ENCODE data around the gene B4GALT4. TPM values are rescaled to one million over a fixed set of nuclear protein-coding genes. Genes with fewer than 3 reads are reported as not detected.

Gene B4GALT4
- total RNA-seq, 2 donors from 2014 or later, result 13.3 to 15.9 TPM

GRCh38 chr3:119211193-119211592 lies 29.5 kb downstream of the B4GALT4 start:
- ATAC-seq (no peak), DNase-seq (no peak)
- intact Hi-C loops (cut with DNase I), result no loop called here

- ATAC-seq, result no peak
- intact Hi-C loops (cut with DNase I), result loop anchor here in 1 of 2 donors (10.0 kb wide), 1 partner anchor 63 kb away; the partner anchor contains the start of gene TEX55
- DNase-seq, result no peak
Measured at GRCh38 chr3:119207512-119207875, 33.2 kb downstream of the B4GALT4 start.

- intact Hi-C loops (cut with DNase I), result loop anchor here in 1 of 2 donors (10.0 kb wide), 1 partner anchor 62 kb away; the partner anchor contains the start of gene TEX55
- peak; percentile 54 for DNase-seq
- peak; percentile 81 to 92 for ATAC-seq
Measured at GRCh38 chr3:119206611-119207511, 33.8 kb downstream of the B4GALT4 start.

GRCh38 chr3:119205685-119206084 lies 35.0 kb downstream of the B4GALT4 start:
- DNase-seq, result no peak
- peak in 1 of 2 donors; percentile 7 for ATAC-seq
- intact Hi-C loops (cut with DNase I), result loop anchor here in 1 of 2 donors (10.0 kb wide), 1 partner anchor 61 kb away; the partner anchor contains the start of gene TEX55

- DNase-seq (no peak), ATAC-seq (peak in 1 of 2 donors; percentile 38)
- intact Hi-C loops (cut with DNase I), result loop anchor here in 1 of 2 donors (10.0 kb wide), 1 partner anchor 60 kb away; the partner anchor contains the start of gene TEX55
Measured at GRCh38 chr3:119205209-119205608, 35.5 kb downstream of the B4GALT4 start.

GRCh38 chr3:119195911-119196310 lies 44.8 kb downstream of the B4GALT4 start:
- peak in 1 of 2 donors; percentile 89 for ATAC-seq
- intact Hi-C loops (cut with DNase I), result no loop called here
- DNase-seq, result no peak

GRCh38 chr3:119195151-119195476 lies 45.6 kb downstream of the B4GALT4 start:
- intact Hi-C loops (cut with DNase I), result no loop called here
- no peak for ATAC-seq
- DNase-seq, result no peak

GRCh38 chr3:119194237-119195150 lies 46.2 kb downstream of the B4GALT4 start:
- DNase-seq (no peak), ATAC-seq (no peak)
- intact Hi-C loops (cut with DNase I), result no loop called here

- no peak for ATAC-seq
- intact Hi-C loops (cut with DNase I), result no loop called here
Measured at GRCh38 chr3:119191800-119192199, 48.9 kb downstream of the B4GALT4 start.

GRCh38 chr3:119187266-119187665 lies 53.4 kb downstream of the B4GALT4 start:
- intact Hi-C loops (cut with DNase I), result no loop called here
- ATAC-seq (no peak), DNase-seq (no peak)

More at GRCh38 chr3:119191800-119192199, 48.9 kb downstream of the B4GALT4 start:
- DNase-seq, result no peak

GRCh38 chr3:119184796-119185570 lies 55.7 kb downstream of the B4GALT4 start:
- DNase-seq (no peak), ATAC-seq (peak in 1 of 2 donors; percentile 69)
- intact Hi-C loops (cut with DNase I), result no loop called here

- DNase-seq, result no peak
- no peak for ATAC-seq
- intact Hi-C loops (cut with DNase I), result no loop called here
Measured at GRCh38 chr3:119184111-119184510, 56.6 kb downstream of the B4GALT4 start.

- ATAC-seq (peak in 1 of 2 donors; percentile 90), DNase-seq (no peak)
- intact Hi-C loops (cut with DNase I), result no loop called here
Measured at GRCh38 chr3:119181765-119182164, 58.9 kb downstream of the B4GALT4 start.

GRCh38 chr3:119177321-119177720 lies 63.4 kb downstream of the B4GALT4 start:
- intact Hi-C loops (cut with DNase I), result no loop called here
- ATAC-seq (no peak), DNase-seq (no peak)

GRCh38 chr3:119176778-119177177 lies 63.9 kb downstream of the B4GALT4 start:
- intact Hi-C loops (cut with DNase I), result no loop called here

GRCh38 chr3:119175872-119176756 lies 64.6 kb downstream of the B4GALT4 start:
- intact Hi-C loops (cut with DNase I), result no loop called here
- DNase-seq (peak; percentile 67), ATAC-seq (peak; percentile 56 to 93)

More at GRCh38 chr3:119176778-119177177, 63.9 kb downstream of the B4GALT4 start:
- no peak for ATAC-seq
- no peak for DNase-seq

- DNase-seq, result peak; percentile 27
- ATAC-seq, result peak; percentile 67 to 85
- intact Hi-C loops (cut with DNase I), result no loop called here
Measured at GRCh38 chr3:119173325-119173724, 67.4 kb downstream of the B4GALT4 start, which contains the start of gene UPK1B. TSS of gene UPK1B (plus strand) at chr3:119173598. CDS start at chr3:119186742, 13,144 bp downstream.

- DNase-seq (no peak), ATAC-seq (no peak)
- intact Hi-C loops (cut with DNase I), result no loop called here
Measured at GRCh38 chr3:119170821-119171220, 69.9 kb downstream of the B4GALT4 start.
